GM08714 (cell line): Measurements from ENCODE around the gene CARHSP1.
"Not testable (repeated sequence)": the region's sequence is repeated elsewhere in the genome, so short reads cannot be mapped to it uniquely, and the experiment has no call there.

Experiments used
- H3K4me3 ChIP-seq: fragments of 200-500 bp; sonication (Bioruptor generic); 2 replicates; pipeline ENCODE4 v1.5.1; 2014; ENCODE audit warnings: mild to moderate bottlenecking, low read length, inconsistent platforms
- ZNF274 ChIP-seq: IDR thresholded peaks from 2 replicates; pipeline ENCODE4 v1.6.1; 2012; ENCODE audit warnings: mild to moderate bottlenecking, low read depth, low read length

The CARHSP1 gene

GRCh38 chr16:8819411-8820034, 49.3 kb downstream of the CARHSP1 start:
- TF ChIP-seq ZNF274, result no peak
- H3K4me3 ChIP-seq, result no peak overlapping the region

DNA sequence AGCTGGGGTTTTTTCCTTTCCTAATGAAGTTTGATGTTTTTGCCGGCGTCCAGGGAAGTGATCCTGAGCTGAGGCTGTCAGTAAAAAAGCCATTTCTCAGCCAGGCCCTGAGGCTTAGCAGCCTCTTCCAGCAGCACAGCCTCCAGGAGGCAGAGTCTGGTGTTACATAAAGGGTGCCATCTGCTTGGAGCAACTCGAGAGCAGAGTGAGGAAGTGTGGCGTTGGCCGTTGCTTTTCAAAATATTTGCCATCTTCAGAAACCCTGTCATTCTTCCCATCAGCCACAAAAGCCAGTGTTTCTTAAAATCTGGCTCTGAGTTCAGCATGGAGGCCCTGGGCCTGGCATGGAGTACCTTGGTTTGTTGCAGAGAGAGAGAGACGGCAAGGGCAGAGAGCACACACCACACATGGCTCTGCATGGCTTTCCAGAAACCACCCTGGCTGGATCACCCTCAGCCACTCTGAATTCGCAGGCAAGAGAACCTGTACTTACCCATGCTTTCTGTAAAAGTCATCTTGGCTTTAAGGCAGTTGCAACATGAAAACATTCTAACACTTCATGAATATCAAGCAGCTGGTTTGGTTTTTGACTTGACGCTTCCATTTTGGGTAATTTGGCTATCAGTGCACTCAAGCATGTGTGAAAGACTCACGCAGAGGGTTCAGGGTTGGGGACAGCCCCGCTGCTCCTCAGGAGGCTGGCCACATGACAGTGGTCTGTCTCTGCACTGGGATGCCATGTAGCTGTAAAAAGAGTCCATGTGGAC, 50.1 kb downstream of the CARHSP1 start:
- no peak overlapping the region for H3K4me3 ChIP-seq
- no peak for TF ChIP-seq ZNF274

- no peak overlapping the region for H3K4me3 ChIP-seq
- no peak for TF ChIP-seq ZNF274
These were observed 51.7 kb downstream of the CARHSP1 start for GRCh38 chr16:8816967-8817655.

DNA sequence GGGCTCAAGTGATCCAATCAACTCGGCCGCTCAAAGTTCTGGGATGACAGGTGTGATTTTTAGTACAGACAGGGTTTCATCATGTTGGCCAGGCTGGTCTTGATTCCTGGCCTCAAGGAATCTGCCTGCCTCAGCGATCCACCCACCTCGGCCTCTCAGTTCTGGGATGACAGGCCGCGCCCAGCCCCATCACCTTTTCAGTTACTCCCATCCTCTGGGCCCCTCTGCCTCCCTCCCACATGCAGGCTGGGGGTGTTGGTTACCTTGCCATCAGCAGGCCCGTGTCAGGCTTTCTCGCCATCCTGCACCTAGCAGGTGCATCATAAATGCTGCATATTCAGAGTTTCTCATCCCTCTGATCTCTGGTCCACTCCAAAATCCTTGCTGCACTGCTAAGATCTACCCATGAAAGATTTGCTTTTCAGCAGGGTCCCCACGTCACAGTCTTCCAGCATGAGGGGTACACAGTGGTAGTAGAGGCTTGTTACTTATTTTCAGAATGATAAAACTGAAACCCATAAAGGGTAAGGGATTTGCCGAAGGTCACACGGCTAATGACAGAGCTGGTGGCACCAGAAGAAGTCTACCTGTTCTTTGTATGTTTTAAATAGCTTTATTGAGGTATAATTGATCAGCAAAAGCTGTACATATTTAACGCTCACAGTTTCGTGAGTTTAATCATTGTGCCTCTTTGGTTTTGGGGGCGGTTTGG, 54.6 kb downstream of the CARHSP1 start:
- no peak for TF ChIP-seq ZNF274

GRCh38 chr16:8812162-8812843, 56.5 kb downstream of the CARHSP1 start:
- no peak for TF ChIP-seq ZNF274

More for the DNA sequence above, 54.6 kb downstream of the CARHSP1 start:
- no peak overlapping the region for H3K4me3 ChIP-seq

DNA sequence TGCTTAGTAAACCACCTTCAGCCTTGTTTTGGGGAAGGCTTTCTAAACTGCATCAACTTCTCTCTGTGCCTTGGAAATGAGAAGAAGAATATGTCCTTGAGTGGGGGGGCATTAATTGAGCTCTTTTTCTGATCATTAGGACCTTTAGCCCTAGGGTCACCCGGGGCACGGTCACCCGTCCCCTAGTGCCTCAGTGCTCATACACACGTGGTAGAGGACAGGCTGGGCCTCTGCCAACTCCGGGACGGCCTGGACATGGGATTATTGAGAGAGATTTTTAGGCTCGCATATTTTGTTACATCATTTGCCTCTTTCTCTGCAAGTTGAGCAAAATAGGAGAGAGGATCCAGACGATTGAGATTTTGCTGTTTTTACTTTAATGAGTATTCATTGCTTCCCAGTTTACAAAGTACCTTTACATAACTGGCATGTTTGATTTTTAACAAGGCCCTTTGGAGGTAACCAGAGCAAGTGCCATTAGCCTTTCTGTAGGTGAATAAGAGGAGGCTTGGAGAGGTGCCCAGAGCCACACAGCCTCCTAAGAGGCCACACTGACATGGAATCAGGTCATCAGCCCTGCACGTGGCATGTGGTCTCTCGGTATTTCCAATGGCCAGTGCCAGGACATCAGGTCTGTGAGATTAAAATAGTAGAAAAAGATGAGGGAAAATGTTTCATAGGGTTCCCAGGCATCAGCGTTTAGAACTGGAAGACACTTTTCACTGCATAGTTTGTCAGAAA, 60.0 kb downstream of the CARHSP1 start:
- H3K4me3 ChIP-seq, result no peak overlapping the region
- no peak for TF ChIP-seq ZNF274

More at GRCh38 chr16:8812162-8812843, 56.5 kb downstream of the CARHSP1 start:
- H3K4me3 ChIP-seq, result no peak overlapping the region

- no peak overlapping the region for H3K4me3 ChIP-seq
- TF ChIP-seq ZNF274, result no peak
These were observed 60.8 kb downstream of the CARHSP1 start for GRCh38 chr16:8808009-8808408.

- no peak for TF ChIP-seq ZNF274
- H3K4me3 ChIP-seq, result no peak overlapping the region
These were observed 61.6 kb downstream of the CARHSP1 start for GRCh38 chr16:8807189-8807588.

DNA sequence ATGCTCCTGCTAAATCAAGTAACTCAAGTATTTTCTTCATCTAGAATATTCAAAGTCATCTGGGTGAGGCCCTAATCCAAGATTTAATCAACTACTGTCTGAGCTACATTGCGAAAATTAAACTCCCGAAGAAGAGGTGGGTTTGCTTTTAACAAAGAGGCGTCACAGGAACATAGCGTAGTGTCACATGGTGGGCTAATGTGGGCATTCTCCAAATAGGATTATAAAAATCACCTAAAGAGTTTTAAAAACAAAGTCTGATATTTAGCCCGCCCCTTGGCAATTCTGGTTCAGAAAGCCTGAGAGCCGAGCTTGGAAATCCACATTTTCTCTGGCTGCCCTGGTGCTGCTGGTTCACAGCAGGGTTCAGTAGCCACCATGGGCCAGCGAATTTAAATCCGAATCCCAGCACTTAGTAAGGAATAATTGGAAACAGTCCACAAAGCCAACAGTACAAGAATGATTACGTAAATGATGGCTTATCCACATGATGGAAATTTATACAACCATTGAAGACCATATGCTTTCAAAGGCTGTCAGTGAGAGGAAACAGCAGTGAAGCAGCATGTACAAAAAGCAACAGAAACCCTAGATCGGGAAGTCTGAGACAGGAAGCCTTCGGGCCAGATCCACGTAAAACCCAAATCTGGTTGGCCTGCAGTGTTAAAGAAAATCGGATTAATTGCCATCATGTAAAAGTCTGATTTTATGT, 62.4 kb downstream of the CARHSP1 start:
- no peak for TF ChIP-seq ZNF274

DNA sequence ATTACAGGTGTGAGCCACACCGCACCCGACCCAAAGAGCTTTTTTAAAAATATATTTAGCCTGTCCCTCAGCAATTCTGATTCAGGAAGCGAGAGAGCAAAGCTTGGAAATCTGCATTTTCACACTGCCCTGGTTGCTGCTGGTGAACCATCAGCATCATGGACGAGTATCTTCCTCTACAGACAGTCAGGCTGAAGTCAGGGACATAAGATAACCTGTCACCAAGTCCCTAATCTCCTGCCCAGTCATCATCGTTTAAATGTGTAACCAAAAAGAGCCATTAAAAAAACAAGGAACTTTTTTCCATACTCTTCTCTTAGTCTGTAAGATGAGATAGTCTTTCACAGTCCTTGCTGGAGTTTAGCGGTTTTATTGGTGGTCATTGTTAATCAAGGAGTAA, 64.5 kb downstream of the CARHSP1 start:
- H3K4me3 ChIP-seq, result no peak overlapping the region
- TF ChIP-seq ZNF274, result no peak

More for the DNA sequence above, 62.4 kb downstream of the CARHSP1 start:
- no peak overlapping the region for H3K4me3 ChIP-seq

- not testable (repeated sequence) for H3K4me3 ChIP-seq
These were observed 65.1 kb downstream of the CARHSP1 start for GRCh38 chr16:8803733-8804132.
